SK-N-SH treated with all-trans-retinoic acid at 6 μM for 48 hours (cell line): ENCODE data around the gene TBC1D4.

Experiments used
- ARNTL ChIP-seq: fragments of 450-650 bp; formaldehyde crosslinking; IDR thresholded peaks from 2 replicates; pipeline ENCODE4 v1.5.0; 2020; ENCODE audit warnings: low read depth, mild to moderate bottlenecking, moderate library complexity, borderline replicate concordance
- ESRRG ChIP-seq: fragments of 250-450 bp; sonication (Bioruptor Pico); IDR thresholded peaks from 2 replicates; pipeline ENCODE4 v1.6.1; 2021; ENCODE audit warnings: mild to moderate bottlenecking
- ISL1 ChIP-seq: fragments of 250-450 bp; sonication (Bioruptor Pico); IDR thresholded peaks from 2 replicates; pipeline ENCODE4 v2.1.2; 2022; ENCODE audit warnings: mild to moderate bottlenecking, moderate library complexity
- SNAI2 ChIP-seq: fragments of 250-450 bp; sonication (Bioruptor Pico); IDR thresholded peaks from 2 replicates; pipeline ENCODE4 v1.5.0; 2020; ENCODE audit warnings: mild to moderate bottlenecking, moderate library complexity
- ZFP3 ChIP-seq: fragments of 250-450 bp; sonication (Bioruptor Pico); IDR thresholded peaks from 2 replicates; pipeline ENCODE4 v1.5.0; 2020; ENCODE audit warnings: mild to moderate bottlenecking, moderate library complexity
- TF ChIP-seq, protein P1 (sequence below): fragments of 250-450 bp; sonication (Bioruptor Pico); IDR thresholded peaks from 2 replicates; pipeline ENCODE4 v1.5.1; 2020; ENCODE audit warnings: low read depth, mild to moderate bottlenecking, moderate library complexity

DNA sequence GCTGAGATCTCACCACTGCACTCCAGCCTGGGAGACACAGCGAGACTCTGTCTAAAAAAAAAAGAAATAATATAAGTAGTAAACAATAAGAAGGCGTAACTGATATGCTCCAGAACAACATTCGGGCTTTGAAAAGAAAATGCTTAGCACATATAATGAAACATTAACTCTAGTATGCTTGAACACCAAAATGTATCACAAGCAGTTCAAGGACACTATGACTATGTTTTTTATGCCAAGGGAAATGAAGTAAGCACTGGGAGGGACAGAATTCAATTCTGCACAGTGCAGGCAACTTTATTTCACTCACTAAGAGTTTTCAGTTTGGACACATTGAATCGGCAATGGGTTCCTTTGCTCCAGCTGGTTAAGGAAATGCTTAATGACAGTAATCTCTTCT is 178.7 kb downstream of the TBC1D4 start:
- TF ChIP-seq SNAI2 (CRISPR knock-in tag) (no peak), ARNTL (CRISPR knock-in tag) (no peak), ESRRG (CRISPR knock-in tag) (no peak), ZFP3 (CRISPR knock-in tag) (no peak), ISL1 (CRISPR knock-in tag) (no peak)
- TF ChIP-seq, protein P1, sequence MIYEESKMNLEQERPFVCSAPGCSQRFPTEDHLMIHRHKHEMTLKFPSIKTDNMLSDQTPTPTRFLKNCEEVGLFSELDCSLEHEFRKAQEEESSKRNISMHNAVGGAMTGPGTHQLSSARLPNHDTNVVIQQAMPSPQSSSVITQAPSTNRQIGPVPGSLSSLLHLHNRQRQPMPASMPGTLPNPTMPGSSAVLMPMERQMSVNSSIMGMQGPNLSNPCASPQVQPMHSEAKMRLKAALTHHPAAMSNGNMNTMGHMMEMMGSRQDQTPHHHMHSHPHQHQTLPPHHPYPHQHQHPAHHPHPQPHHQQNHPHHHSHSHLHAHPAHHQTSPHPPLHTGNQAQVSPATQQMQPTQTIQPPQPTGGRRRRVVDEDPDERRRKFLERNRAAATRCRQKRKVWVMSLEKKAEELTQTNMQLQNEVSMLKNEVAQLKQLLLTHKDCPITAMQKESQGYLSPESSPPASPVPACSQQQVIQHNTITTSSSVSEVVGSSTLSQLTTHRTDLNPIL (CRISPR knock-in tag): no peak
